CD4-positive, alpha-beta T cell (primary cell): ENCODE data around the gene ESYT2. TPM values are rescaled to one million over a fixed set of nuclear protein-coding genes. Genes with fewer than 3 reads are reported as not detected.

Experiments used
- ATAC-seq: fragments of 200-7000 bp; cut with Tn5 transposase; one replicate; pipeline ENCODE4 v1.10.0; 2022; ENCODE audit warnings: mild to moderate bottlenecking; ENCODE audit not compliant: poor library complexity
- CTCF ChIA-PET: fragments of 350-600 bp; sonication (Branson Sonifier 250); formaldehyde crosslinking; loops from one replicate; lab custom pipeline; 2021; ENCODE audit warnings: antibody characterized with exemption, inconsistent platforms; lab: Charles Lee
- POLR2A ChIA-PET: fragments of 350-600 bp; sonication (Branson Sonifier 250); formaldehyde crosslinking; loops from one replicate; lab custom pipeline; 2021; ENCODE audit warnings: antibody characterized with exemption, inconsistent platforms; lab: Charles Lee
- DNase-seq, 14 experiments: peaks; one replicate each; pipeline ENCODE4 v3.0.0-alpha.2; 2013 to 2020; ENCODE audit warnings: mixed read lengths in 2 of 14
- H3K27ac ChIP-seq, 2 donors: one replicate each; pipeline versions ENCODE4 v1.5.1 to v1.7.0; 2013; ENCODE audit warnings: low read length in 2 of 2, low read depth in 1 of 2, mild to moderate bottlenecking in 1 of 2
- H3K27me3 ChIP-seq, 2 experiments: 1 replicate in 1 of 2; 2 replicates in 1 of 2; pipeline versions ENCODE4 v1.6.1 to v1.7.0; 2013; ENCODE audit warnings: low read length in 2 of 2, control low read depth in 1 of 2, mild to moderate bottlenecking in 1 of 2, moderate library complexity in 1 of 2; ENCODE audit not compliant: insufficient read depth in 2 of 2, control insufficient read depth in 1 of 2
- H3K36me3 ChIP-seq: one replicate; pipeline ENCODE4 v1.6.1; 2013; ENCODE audit warnings: low read length, control low read depth; ENCODE audit not compliant: insufficient read depth
- H3K4me1 ChIP-seq: one replicate; pipeline ENCODE4 v1.6.1; 2013; ENCODE audit warnings: low read length, control low read depth; ENCODE audit not compliant: insufficient read depth
- H3K4me3 ChIP-seq: one replicate; pipeline ENCODE4 v1.5.1; 2013; ENCODE audit warnings: mild to moderate bottlenecking, low read length, moderate library complexity
- H3K9me3 ChIP-seq, 2 experiments: 1 replicate in 1 of 2; 2 replicates in 1 of 2; pipeline versions ENCODE4 v1.6.1 to v1.7.0; 2013; ENCODE audit warnings: low read length in 2 of 2, mild to moderate bottlenecking in 2 of 2, control low read depth in 1 of 2, moderate library complexity in 1 of 2; ENCODE audit not compliant: control insufficient read depth in 1 of 2, insufficient read depth in 1 of 2
- H3K27ac Mint-ChIP-seq: one replicate; pipeline ENCODE4 v1.8.0; 2020; ENCODE audit warnings: mixed read lengths
- H3K27me3 Mint-ChIP-seq: one replicate; pipeline ENCODE4 v1.8.0; 2021; ENCODE audit warnings: mixed read lengths
- H3K36me3 Mint-ChIP-seq: one replicate; pipeline ENCODE4 v1.8.0; 2021; ENCODE audit warnings: low read depth, mixed read lengths
- H3K4me1 Mint-ChIP-seq: one replicate; pipeline ENCODE4 v1.8.0; 2021; ENCODE audit warnings: low read depth, mixed read lengths
- H3K4me3 Mint-ChIP-seq: one replicate; pipeline ENCODE4 v1.8.0; 2020; ENCODE audit warnings: mild to moderate bottlenecking, mixed read lengths
- H3K9me3 Mint-ChIP-seq: one replicate; pipeline ENCODE4 v1.8.0; 2020; ENCODE audit warnings: mixed read lengths
- intact Hi-C, 2 experiments: fragments of 100-400 bp; cut with DNase I in 1 of 2; cut with micrococcal nuclease in 1 of 2; formaldehyde crosslinking; loops; one replicate each; pipeline versions ENCODE4 v1.15.1 to v1.9.0; 2023 to 2025; cut with DNase I, micrococcal nuclease
- total RNA-seq, 174 experiments: library from RNA in 2 of 174; stranded (reverse) in 2 of 174; gene quantifications; one replicate each; pipeline ENCODE4 v1.2.3 and lab custom pipeline; 2021 to 2026
- TF ChIP-seq, protein P1 (sequence below): fragments of 200-600 bp; IDR thresholded peaks from one replicate; pipeline ENCODE4 v1.8.0; 2022; ENCODE audit warnings: antibody characterized with exemption, mild to moderate bottlenecking

The ESYT2 gene
- total RNA-seq, 2 experiments from 2014 or later: 106 to 112 TPM

- no peaks in the 10 kb centered on the region for H3K27me3 ChIP-seq
- ChIA-PET POLR2A (no interaction called here), CTCF (no interaction called here)
- no peak for ATAC-seq
- no peak for DNase-seq
- no peak overlapping the region for H3K27ac ChIP-seq
- peaks cover 24% of the 10 kb centered on the region for H3K4me1 Mint-ChIP-seq
- no peaks in the 10 kb centered on the region for H3K9me3 Mint-ChIP-seq
- H3K4me1 ChIP-seq: peaks cover 18% of the 10 kb centered on the region
- no peaks in the 10 kb centered on the region for H3K36me3 ChIP-seq
- H3K9me3 ChIP-seq: peaks cover 0 to 7% of the 10 kb centered on the region in 2 experiments
- TF ChIP-seq, protein P1, sequence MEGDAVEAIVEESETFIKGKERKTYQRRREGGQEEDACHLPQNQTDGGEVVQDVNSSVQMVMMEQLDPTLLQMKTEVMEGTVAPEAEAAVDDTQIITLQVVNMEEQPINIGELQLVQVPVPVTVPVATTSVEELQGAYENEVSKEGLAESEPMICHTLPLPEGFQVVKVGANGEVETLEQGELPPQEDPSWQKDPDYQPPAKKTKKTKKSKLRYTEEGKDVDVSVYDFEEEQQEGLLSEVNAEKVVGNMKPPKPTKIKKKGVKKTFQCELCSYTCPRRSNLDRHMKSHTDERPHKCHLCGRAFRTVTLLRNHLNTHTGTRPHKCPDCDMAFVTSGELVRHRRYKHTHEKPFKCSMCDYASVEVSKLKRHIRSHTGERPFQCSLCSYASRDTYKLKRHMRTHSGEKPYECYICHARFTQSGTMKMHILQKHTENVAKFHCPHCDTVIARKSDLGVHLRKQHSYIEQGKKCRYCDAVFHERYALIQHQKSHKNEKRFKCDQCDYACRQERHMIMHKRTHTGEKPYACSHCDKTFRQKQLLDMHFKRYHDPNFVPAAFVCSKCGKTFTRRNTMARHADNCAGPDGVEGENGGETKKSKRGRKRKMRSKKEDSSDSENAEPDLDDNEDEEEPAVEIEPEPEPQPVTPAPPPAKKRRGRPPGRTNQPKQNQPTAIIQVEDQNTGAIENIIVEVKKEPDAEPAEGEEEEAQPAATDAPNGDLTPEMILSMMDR: no peak
- intact Hi-C loops: no loop called here
- no peaks in the 10 kb centered on the region for H3K27me3 Mint-ChIP-seq
- H3K36me3 Mint-ChIP-seq: no peaks in the 10 kb centered on the region
- no peak overlapping the region for H3K4me3 Mint-ChIP-seq
- no peak overlapping the region for H3K27ac Mint-ChIP-seq
- H3K4me3 ChIP-seq: no peak overlapping the region
Measured at GRCh38 chr7:158850545-158851102, 21.3 kb upstream of the ESYT2 start.

DNA sequence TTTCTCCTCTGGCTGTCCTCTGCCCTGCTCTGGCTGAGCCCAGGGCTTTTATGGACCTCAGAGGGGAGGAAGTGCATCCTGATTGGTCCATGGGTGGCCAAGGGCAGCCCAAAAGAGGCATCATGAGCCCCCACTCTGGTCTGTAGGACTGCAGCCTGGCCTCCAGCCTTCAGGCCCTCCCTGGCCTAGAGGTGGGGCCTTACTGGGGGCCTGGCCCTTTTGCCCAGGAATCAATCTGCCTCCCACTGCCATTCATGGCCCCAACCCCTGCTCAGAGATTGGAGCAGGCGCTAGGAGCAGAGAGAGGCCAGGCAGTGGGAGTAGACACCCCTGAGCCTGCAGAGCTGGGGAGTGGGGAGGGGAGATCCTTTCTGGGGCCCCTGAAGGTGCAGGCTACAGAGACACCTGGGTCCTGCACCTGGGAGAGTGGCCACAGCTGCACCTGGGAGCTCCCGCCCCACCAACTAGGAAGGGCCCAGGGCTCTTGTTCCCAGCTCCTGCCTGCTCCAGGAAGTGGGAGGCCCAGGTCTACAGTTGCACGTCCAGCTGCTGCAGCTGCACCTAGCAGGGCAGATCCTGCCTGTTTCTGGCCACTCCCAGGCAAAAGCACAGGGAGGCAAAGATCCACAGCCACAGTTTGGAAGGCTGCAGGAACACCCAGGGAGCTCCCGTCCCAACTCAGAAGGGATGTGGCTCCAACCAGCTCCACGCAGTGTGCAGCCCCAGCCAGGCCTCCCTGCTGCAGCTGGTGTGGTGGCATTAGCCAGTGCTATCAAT, 20.6 kb upstream of the ESYT2 start:
- H3K36me3 Mint-ChIP-seq: no peaks in the 10 kb centered on the region
- POLR2A ChIA-PET: no interaction called here
- DNase-seq (no peak), ATAC-seq (no peak)
- no peaks in the 10 kb centered on the region for H3K36me3 ChIP-seq
- TF ChIP-seq, protein P1: no peak
- H3K9me3 Mint-ChIP-seq: no peaks in the 10 kb centered on the region
- no peak overlapping the region for H3K4me3 Mint-ChIP-seq
- peaks cover 0 to 7% of the 10 kb centered on the region in 2 experiments for H3K9me3 ChIP-seq
- intact Hi-C loops: no loop called here
- no peak overlapping the region for H3K27ac ChIP-seq
- no peaks in the 10 kb centered on the region for H3K27me3 Mint-ChIP-seq
- H3K4me1 Mint-ChIP-seq: peaks cover 24% of the 10 kb centered on the region
- no peaks in the 10 kb centered on the region for H3K27me3 ChIP-seq
- CTCF ChIA-PET: no interaction called here
- H3K4me1 ChIP-seq: peaks cover 17% of the 10 kb centered on the region
- H3K4me3 ChIP-seq: no peak overlapping the region
- H3K27ac Mint-ChIP-seq: no peak overlapping the region

DNA sequence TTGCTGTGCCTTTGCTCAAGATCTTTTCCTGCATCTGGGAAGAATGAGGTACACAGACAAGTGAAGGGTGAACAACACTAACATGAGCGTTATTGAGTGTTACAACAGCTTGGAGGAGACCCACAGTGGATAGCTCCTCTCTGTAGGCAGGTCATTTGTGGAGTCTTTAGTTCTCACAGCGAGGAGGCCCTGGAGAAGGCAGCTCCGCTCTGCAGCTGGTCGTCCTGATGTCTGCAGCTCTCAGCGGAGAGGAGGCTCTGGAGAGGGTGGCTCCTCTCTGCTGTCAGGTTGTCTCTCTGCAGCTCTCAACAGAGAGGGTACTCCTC, 20.1 kb upstream of the ESYT2 start:
- H3K27ac ChIP-seq: no peak overlapping the region
- Mint-ChIP-seq H3K27ac (no peak overlapping the region), H3K4me1 (peaks cover 24% of the 10 kb centered on the region), H3K4me3 (no peak overlapping the region), H3K36me3 (no peaks in the 10 kb centered on the region), H3K27me3 (no peaks in the 10 kb centered on the region), H3K9me3 (no peaks in the 10 kb centered on the region)
- ATAC-seq (no peak), DNase-seq (no peak)
- intact Hi-C loops: no loop called here
- no peaks in the 10 kb centered on the region for H3K27me3 ChIP-seq
- ChIA-PET POLR2A (interaction anchor here (0.7 kb wide), 1 partner anchor 11 kb away, joined by 4 read pairs; no protein-coding TSS in a partner anchor), CTCF (no interaction called here)
- TF ChIP-seq, protein P1: no peak
- peaks cover 17% of the 10 kb centered on the region for H3K4me1 ChIP-seq
- H3K36me3 ChIP-seq: no peaks in the 10 kb centered on the region
- H3K9me3 ChIP-seq: peaks cover 0 to 7% of the 10 kb centered on the region in 2 experiments
- no peak overlapping the region for H3K4me3 ChIP-seq
